ENCODE results near the gene AKAP8.
"Not testable (repeated sequence)": the region's sequence is repeated elsewhere in the genome, so short reads cannot be mapped to it uniquely, and the experiment has no call there.

The AKAP8 gene

GRCh38 chr19:15367439-15367838 lies 12.1 kb downstream of the AKAP8 start:
- 100% methylated on average over 3 of the region's 3 CpGs for WGBS
- Histone ChIP-seq H3K4ac (ENCODE audit: low read depth in 1 of 2, low read length in 2 of 2) (no peak overlapping the region), H3K18ac (ENCODE audit: low read depth in 1 of 2, low read length in 2 of 2) (no peak overlapping the region)

DNA sequence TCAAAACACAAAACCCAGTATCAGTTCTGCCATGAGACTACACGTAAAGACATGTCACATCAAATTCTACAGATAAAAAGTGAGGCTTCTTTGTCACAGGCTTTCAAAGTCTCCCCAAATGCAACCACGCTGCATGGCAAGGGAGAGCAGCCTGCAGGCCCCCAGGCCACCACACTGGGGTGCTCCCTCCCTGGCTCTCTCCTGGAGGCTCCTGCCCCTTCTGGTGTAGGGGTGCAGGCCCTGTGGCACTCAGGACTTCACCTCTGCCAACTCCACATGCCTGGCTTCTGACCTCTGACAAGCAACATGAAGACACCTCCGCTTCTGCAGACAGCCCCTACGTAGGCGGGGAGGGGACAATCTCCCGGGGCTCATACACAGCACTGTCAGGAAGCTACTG lies 14.3 kb downstream of the AKAP8 start:
- H3K14ac ChIP-seq (ENCODE audit: low read length in 2 of 2): no peak overlapping the region
- peak overlapping the region; percentile 32 for H4K91ac ChIP-seq (ENCODE audit: low read length)
- H3K4me1 ChIP-seq (ENCODE audit: control insufficient read depth, insufficient read depth, low read depth, low read length): no peaks in the 10 kb centered on the region
- H3K27me3 ChIP-seq (ENCODE audit: control insufficient read depth in 1 of 2, insufficient read depth in 1 of 2, low read length in 2 of 2): no peaks in the 10 kb centered on the region
- H3K9ac ChIP-seq (ENCODE audit: low read length): no peak overlapping the region
- H2BK15ac ChIP-seq (ENCODE audit: low read depth, poor library complexity, severe bottlenecking): no peak overlapping the region
- H3K9me3 ChIP-seq (ENCODE audit: control insufficient read depth, low read length): no peaks in the 10 kb centered on the region
- no peak overlapping the region for H3K4me3 ChIP-seq (ENCODE audit: insufficient read depth in 1 of 2, low read depth in 1 of 2, low read length in 2 of 2)
- no peak overlapping the region for H2BK5ac ChIP-seq (ENCODE audit: low read depth, low read length, poor library complexity, severe bottlenecking)
- H2AK5ac ChIP-seq (ENCODE audit: low read length, severe bottlenecking): no peak overlapping the region
- no peak overlapping the region for H3K23ac ChIP-seq (ENCODE audit: low read length in 2 of 2)
- H3K18ac ChIP-seq (ENCODE audit: low read depth in 1 of 2, low read length in 2 of 2): no peak overlapping the region
- DNase-seq: no peak
- peaks cover 71 to 74% of the 10 kb centered on the region in 2 experiments for H3K36me3 ChIP-seq (ENCODE audit: control insufficient read depth in 1 of 2, insufficient read depth in 2 of 2, low read depth in 1 of 2, low read length in 2 of 2)
- peaks cover 36% of the 10 kb centered on the region for H3K79me1 ChIP-seq (replicated peaks; ENCODE audit: low read length, poor library complexity, severe bottlenecking)
- H2AFZ ChIP-seq (ENCODE audit: low read depth, low read length): no peak overlapping the region
- no peak overlapping the region for H2BK120ac ChIP-seq (ENCODE audit: low read depth, low read length)
- H3K4me2 ChIP-seq (ENCODE audit: low read length, poor library complexity, severe bottlenecking): no peak overlapping the region
- no peak overlapping the region for H3K4ac ChIP-seq (ENCODE audit: low read depth in 1 of 2, low read length in 2 of 2)
- H3K27ac ChIP-seq (ENCODE audit: low read length, poor library complexity, severe bottlenecking): no peak overlapping the region
- WGBS: 98% methylated on average over 6 of the region's 6 CpGs
- no peak overlapping the region for H4K8ac ChIP-seq (ENCODE audit: low read length)
- no peak overlapping the region for H2BK12ac ChIP-seq (ENCODE audit: low read length in 2 of 2)

More at GRCh38 chr19:15367439-15367838, 12.1 kb downstream of the AKAP8 start:
- peaks cover 42% of the 10 kb centered on the region for H3K79me1 ChIP-seq (replicated peaks; ENCODE audit: low read length, poor library complexity, severe bottlenecking)
- H3K14ac ChIP-seq (ENCODE audit: low read length in 2 of 2): no peak overlapping the region
- H4K91ac ChIP-seq (ENCODE audit: low read length): no peak overlapping the region
- no peaks in the 10 kb centered on the region for H3K9me3 ChIP-seq (ENCODE audit: control insufficient read depth, low read length)
- H2BK120ac ChIP-seq (ENCODE audit: low read depth, low read length): no peak overlapping the region
- peak; percentile 46 for DNase-seq
- H3K4me3 ChIP-seq (ENCODE audit: insufficient read depth in 1 of 2, low read depth in 1 of 2, low read length in 2 of 2): no peak overlapping the region
- no peak overlapping the region for H2AFZ ChIP-seq (ENCODE audit: low read depth, low read length)
- no peak overlapping the region for H3K23ac ChIP-seq (ENCODE audit: low read length in 2 of 2)
- H4K8ac ChIP-seq (ENCODE audit: low read length): no peak overlapping the region
- no peak overlapping the region for H2AK5ac ChIP-seq (ENCODE audit: low read length, severe bottlenecking)
- no peak overlapping the region for H3K9ac ChIP-seq (ENCODE audit: low read length)
- H2BK15ac ChIP-seq (ENCODE audit: low read depth, poor library complexity, severe bottlenecking): no peak overlapping the region
- H2BK12ac ChIP-seq (ENCODE audit: low read length in 2 of 2): no peak overlapping the region
- H3K4me1 ChIP-seq (ENCODE audit: control insufficient read depth, insufficient read depth, low read depth, low read length): no peaks in the 10 kb centered on the region
- H3K27ac ChIP-seq (ENCODE audit: low read length, poor library complexity, severe bottlenecking): no peak overlapping the region
- no peaks in the 10 kb centered on the region for H3K27me3 ChIP-seq (ENCODE audit: control insufficient read depth in 1 of 2, insufficient read depth in 1 of 2, low read length in 2 of 2)
- peaks cover 68 to 77% of the 10 kb centered on the region in 2 experiments for H3K36me3 ChIP-seq (ENCODE audit: control insufficient read depth in 1 of 2, insufficient read depth in 2 of 2, low read depth in 1 of 2, low read length in 2 of 2)
- H3K4me2 ChIP-seq (ENCODE audit: low read length, poor library complexity, severe bottlenecking): no peak overlapping the region
- no peak overlapping the region for H2BK5ac ChIP-seq (ENCODE audit: low read depth, low read length, poor library complexity, severe bottlenecking)

- not testable (repeated sequence) for H2BK120ac ChIP-seq (ENCODE audit: low read depth, low read length); H2AFZ ChIP-seq (ENCODE audit: low read depth, low read length); H3K14ac ChIP-seq (ENCODE audit: low read length in 2 of 2); H2BK15ac ChIP-seq (ENCODE audit: low read depth, poor library complexity, severe bottlenecking); H4K91ac ChIP-seq (ENCODE audit: low read length); H3K4ac ChIP-seq (ENCODE audit: low read depth in 1 of 2, low read length in 2 of 2); H3K18ac ChIP-seq (ENCODE audit: low read depth in 1 of 2, low read length in 2 of 2); H3K23ac ChIP-seq (ENCODE audit: low read length in 2 of 2); H3K27ac ChIP-seq (ENCODE audit: low read length, poor library complexity, severe bottlenecking); H3K27me3 ChIP-seq (ENCODE audit: control insufficient read depth in 1 of 2, insufficient read depth in 1 of 2, low read length in 2 of 2); H3K9ac ChIP-seq (ENCODE audit: low read length); H2AK5ac ChIP-seq (ENCODE audit: low read length, severe bottlenecking); H3K4me3 ChIP-seq (ENCODE audit: insufficient read depth in 1 of 2, low read depth in 1 of 2, low read length in 2 of 2); H3K4me2 ChIP-seq (ENCODE audit: low read length, poor library complexity, severe bottlenecking); H2BK5ac ChIP-seq (ENCODE audit: low read depth, low read length, poor library complexity, severe bottlenecking); H3K4me1 ChIP-seq (ENCODE audit: control insufficient read depth, insufficient read depth, low read depth, low read length); H3K9me3 ChIP-seq (ENCODE audit: control insufficient read depth, low read length); H4K8ac ChIP-seq (ENCODE audit: low read length); DNase-seq; H2BK12ac ChIP-seq (ENCODE audit: low read length in 2 of 2)
- peaks cover 26% of the 10 kb centered on the region for H3K79me1 ChIP-seq (replicated peaks; ENCODE audit: low read length, poor library complexity, severe bottlenecking)
- WGBS: no CpG with 5 or more reads among the region's 3 CpGs
- peaks cover 65 to 72% of the 10 kb centered on the region in 2 experiments for H3K36me3 ChIP-seq (ENCODE audit: control insufficient read depth in 1 of 2, insufficient read depth in 2 of 2, low read depth in 1 of 2, low read length in 2 of 2)
Measured at GRCh38 chr19:15363791-15364190, 15.8 kb downstream of the AKAP8 start.

- not testable (repeated sequence) for H4K8ac ChIP-seq (ENCODE audit: low read length); H3K27me3 ChIP-seq (ENCODE audit: control insufficient read depth in 1 of 2, insufficient read depth in 1 of 2, low read length in 2 of 2)
- peaks cover 21% of the 10 kb centered on the region for H3K79me1 ChIP-seq (replicated peaks; ENCODE audit: low read length, poor library complexity, severe bottlenecking)
Measured at GRCh38 chr19:15363048-15363447, 16.5 kb downstream of the AKAP8 start.

More at GRCh38 chr19:15363048-15363447, 16.5 kb downstream of the AKAP8 start:
- not testable (repeated sequence) for H3K9me3 ChIP-seq (ENCODE audit: control insufficient read depth, low read length); H2BK120ac ChIP-seq (ENCODE audit: low read depth, low read length); H3K4me1 ChIP-seq (ENCODE audit: control insufficient read depth, insufficient read depth, low read depth, low read length); H3K27ac ChIP-seq (ENCODE audit: low read length, poor library complexity, severe bottlenecking); H2AK5ac ChIP-seq (ENCODE audit: low read length, severe bottlenecking); H3K4me3 ChIP-seq (ENCODE audit: insufficient read depth in 1 of 2, low read depth in 1 of 2, low read length in 2 of 2); H3K4ac ChIP-seq (ENCODE audit: low read depth in 1 of 2, low read length in 2 of 2); H2BK5ac ChIP-seq (ENCODE audit: low read depth, low read length, poor library complexity, severe bottlenecking); H2BK12ac ChIP-seq (ENCODE audit: low read length in 2 of 2); H3K9ac ChIP-seq (ENCODE audit: low read length); H2AFZ ChIP-seq (ENCODE audit: low read depth, low read length); DNase-seq; H2BK15ac ChIP-seq (ENCODE audit: low read depth, poor library complexity, severe bottlenecking); H3K14ac ChIP-seq (ENCODE audit: low read length in 2 of 2); H3K18ac ChIP-seq (ENCODE audit: low read depth in 1 of 2, low read length in 2 of 2); H3K23ac ChIP-seq (ENCODE audit: low read length in 2 of 2); H4K91ac ChIP-seq (ENCODE audit: low read length); H3K4me2 ChIP-seq (ENCODE audit: low read length, poor library complexity, severe bottlenecking)
- peaks cover 62 to 72% of the 10 kb centered on the region in 2 experiments for H3K36me3 ChIP-seq (ENCODE audit: control insufficient read depth in 1 of 2, insufficient read depth in 2 of 2, low read depth in 1 of 2, low read length in 2 of 2)
- 100% methylated on average over 7 of the region's 30 CpGs for WGBS
